ENCODE results near the gene HCFC2.

The HCFC2 gene

DNA sequence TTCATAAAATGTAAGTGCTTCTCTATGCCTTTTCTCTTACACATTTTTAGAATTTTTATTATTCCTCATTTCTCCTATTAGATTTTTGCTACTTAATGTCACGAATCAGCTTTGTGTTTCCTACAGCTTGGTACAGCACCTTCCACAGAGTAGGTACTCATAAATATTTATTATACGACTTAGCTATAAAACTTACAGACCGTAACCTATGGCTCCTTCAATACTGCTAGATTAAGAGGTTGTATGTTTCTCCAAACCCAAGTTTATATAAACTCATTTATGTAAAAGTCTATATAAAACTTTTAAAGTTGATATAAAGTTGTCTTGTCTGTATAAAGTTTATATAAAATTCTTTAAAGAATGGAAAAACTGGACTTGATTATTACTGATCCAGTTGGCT lies 62.2 kb downstream of the HCFC2 start:
- no peak for DNase-seq

- DNase-seq, result no peak
These were observed 66.4 kb downstream of the HCFC2 start for GRCh38 chr12:104130760-104131159.

DNA sequence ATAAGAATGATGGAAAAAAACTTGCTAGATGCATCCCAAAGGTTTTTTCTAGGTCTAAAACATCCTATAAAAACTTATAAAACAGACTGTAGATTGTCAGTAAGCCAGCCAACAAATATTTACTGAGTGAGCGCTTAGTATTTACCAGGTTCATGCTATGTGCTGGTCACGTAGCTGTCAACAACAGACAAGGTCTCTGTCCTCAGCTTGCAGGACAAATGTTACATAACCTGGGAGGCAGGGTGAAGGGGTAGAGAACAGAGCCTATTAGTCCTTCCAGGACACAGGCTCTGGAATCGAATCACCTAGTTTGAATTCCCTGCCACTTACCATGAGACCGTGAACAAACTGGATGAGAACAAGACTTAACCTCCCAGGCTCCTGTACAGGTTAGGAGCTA lies 67.3 kb downstream of the HCFC2 start:
- DNase-seq, result no peak

DNA sequence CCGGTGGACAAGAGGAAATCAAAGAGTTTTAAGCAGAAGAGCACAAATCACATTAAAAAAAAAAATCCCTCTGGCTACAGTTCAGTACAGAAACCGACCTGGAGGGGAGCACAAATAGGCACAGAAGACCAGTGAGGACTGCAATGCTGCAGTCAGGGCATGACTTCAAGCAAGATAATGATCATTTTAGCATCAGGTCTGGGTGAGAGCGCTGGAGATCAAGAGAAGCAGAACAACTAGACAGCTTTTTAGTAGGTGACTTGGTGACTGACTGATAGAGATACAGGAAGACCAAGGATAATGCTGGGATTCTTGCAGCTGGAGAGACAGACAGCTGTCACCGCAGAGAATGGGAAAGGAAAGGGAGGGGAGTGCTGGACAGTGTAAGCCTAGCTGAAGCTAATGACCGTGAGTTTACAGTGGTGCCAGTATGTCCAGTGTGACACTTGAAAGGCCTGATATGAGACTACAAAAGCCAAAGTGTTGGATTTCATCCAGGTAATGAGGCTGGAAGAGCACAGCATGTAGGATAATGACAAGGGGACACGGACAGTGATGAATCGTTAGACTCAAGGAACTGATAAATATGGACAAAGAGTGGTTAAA lies 68.1 kb downstream of the HCFC2 start:
- DNase-seq, result no peak

GRCh38 chr12:104133321-104133720 lies 69.0 kb downstream of the HCFC2 start:
- no peak for DNase-seq

GRCh38 chr12:104133866-104134265 lies 69.5 kb downstream of the HCFC2 start:
- DNase-seq, result no peak

- no peak for DNase-seq
These were observed 70.6 kb downstream of the HCFC2 start for GRCh38 chr12:104134882-104135281.

GRCh38 chr12:104136577-104136976 lies 72.2 kb downstream of the HCFC2 start:
- no peak for DNase-seq

- DNase-seq, result peak; percentile 63
These were observed 72.9 kb downstream of the HCFC2 start for GRCh38 chr12:104137001-104137901.

DNA sequence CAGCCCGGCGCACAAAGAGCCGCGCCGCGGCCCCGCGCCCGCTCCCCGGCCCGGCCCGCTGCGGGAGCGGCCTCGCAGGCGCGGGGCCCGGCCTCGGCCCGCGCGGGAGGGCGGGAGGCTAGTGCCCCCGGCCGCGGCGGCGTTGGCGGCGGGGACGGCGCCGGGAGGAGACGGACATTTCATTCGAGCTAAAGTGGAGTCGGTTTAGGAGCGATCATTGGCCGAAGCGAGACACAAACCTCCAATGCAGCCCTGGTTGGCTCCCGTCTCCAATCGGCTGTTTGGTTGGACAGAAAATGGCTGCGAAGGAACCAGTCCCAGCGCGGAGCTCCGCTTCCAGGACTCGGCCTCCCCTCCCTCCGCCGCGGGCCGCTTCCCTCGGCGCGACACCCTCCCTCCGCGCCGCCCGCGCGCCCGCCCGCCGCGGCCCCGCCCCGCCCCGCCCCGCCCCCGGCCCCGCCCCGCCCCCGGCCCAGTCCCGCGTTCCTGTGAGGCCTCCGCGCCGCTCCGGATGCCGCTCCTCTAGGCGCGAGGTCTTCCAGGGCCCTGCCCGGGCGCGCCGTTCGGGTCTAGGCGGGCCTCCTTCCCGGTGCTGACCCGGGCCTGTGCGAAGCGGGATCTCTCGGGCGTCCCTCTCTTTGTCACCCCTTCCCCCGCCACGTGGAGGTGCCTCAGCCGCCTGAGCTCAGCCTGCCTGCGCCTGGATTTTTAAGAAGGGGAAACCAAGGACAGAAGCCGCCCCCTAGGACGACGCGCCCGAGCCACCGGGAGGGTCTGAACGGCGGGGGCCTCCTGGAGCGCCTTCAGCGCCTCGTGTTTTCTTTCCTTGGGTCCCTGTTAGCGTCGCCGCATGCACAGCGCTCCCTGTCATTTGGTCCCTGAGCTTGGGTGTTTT lies 73.8 kb downstream of the HCFC2 start, which contains the start of gene NFYB:
Gene NFYB (minus strand): TSS at position 309 of the 895 bp plus-strand sequence. CDS start 2,757 bp downstream, outside the sequence.
- DNase-seq, result peak; percentile 96

DNA sequence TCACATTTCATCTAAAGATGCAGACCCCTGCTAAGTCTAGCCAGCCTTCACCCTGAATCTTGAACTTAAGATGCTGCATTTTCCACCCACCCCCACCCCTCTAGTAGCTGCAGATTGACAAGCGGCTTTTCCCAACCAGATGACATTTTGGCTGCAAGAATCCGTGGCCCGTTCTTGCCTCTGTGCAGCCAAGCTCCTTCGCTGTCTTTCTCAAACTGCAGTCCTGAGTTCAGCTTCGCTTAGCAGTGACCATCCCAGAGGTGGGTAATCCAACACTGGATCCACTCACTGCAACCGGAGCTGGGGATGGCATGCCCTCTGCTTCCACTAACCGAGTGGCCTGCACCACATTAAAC lies 74.4 kb downstream of the HCFC2 start:
- DNase-seq, result no peak

GRCh38 chr12:104142543-104142942 lies 78.2 kb downstream of the HCFC2 start:
- no peak for DNase-seq

DNA sequence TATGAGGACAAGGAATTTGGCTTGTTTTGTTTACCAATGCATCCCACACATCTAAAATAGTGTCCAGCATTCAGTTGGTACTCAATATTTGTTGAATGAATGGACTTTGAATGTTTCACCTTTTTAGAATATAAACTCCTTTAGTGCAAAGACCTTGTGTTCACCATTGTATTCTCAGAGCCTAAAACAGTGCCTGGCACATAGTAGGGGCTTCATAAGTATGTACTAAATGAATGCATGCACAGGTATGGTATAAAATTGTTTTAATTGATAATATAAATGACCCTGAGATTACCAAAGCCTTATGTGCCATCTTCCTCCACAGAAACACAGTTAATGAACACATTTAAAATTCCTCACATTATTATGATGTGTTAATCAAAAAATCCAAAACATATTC lies 78.7 kb downstream of the HCFC2 start:
- no peak for DNase-seq

DNA sequence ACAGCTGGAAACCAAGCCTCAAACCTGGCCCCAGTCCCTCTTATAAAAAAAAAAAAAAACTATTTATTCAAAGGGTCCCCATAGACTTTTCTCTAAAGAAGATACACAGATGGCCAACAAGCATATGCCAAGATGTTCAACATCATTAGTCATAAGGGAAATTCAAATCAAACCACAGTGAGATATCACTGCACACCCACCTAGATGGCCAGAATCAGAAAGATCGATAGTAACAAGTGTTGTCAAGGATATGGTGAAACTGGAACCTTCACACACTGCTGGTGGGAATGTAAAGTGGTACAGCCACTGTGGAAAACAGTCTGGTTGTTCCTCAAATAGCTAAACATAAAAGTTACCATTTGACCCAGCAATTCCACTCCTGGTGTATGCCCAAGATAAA lies 79.6 kb downstream of the HCFC2 start:
- DNase-seq, result no peak

DNA sequence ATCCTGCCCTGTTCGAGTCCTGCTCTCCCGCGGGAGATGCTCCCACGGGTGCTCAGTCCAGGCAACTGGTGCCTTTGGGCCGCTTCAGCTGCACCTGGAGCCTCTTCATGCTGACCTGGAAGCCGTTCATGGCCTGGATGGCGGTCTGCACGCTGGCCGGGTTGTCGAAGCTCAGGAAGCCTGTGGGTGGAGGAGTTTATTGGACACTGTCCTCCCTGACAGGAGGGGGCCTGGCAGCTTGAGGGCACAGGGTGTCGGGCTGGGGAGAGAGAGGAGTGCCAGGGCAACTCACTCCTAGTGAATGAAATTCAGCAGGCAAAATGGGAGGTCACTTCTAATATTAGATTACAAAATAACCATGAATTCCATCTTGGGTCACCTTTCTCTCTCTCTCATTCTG lies 83.0 kb downstream of the HCFC2 start:
- no peak for DNase-seq

DNA sequence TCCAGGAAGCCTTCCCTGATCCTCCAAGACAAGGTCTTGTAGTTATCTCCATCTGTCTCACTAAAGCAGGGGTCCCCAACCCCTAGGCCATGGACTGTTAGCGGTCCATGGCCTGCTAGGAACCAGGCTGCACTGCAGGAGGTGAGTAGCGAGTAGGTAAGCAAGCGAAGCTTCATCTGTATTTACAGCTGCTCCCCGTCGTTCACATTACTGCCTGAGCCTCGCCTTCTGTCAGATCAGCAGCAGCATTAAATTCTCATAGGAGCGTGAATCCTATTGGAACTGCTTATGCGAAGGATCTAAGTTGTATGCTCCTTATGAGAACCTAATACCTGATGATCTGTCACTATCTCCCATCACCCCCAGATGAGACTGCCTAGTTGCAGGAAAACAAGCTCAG lies 86.1 kb downstream of the HCFC2 start:
- no peak for DNase-seq

DNA sequence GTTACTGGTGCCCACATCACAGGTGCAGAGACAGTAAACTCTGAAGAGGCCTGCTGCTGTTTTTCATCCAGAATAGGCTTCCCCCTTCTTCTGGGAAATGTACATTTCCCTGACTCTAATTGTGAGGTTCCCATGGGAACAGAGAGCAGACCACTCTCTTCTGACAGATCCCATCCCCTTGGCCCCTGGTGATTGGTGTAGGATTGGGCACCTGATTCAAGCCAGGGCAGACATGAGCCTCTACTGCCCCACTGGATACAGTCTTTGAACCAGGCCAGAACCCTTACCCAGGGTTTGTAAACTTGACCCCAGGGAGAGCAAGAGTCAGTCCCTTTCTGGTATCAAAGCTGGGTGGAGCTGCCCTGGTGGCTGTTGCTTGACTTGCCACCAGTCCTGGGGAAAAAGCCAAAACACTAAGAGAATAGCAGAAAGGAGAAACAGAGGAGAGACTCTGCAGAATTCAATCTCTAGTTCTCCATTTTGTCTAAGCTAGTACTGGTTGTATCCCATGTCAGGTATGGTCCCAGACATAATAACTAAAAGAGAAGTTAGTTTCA lies 88.4 kb downstream of the HCFC2 start:
- DNase-seq, result no peak

- DNase-seq, result no peak
These were observed 90.0 kb downstream of the HCFC2 start for GRCh38 chr12:104154286-104154685.

- DNase-seq, result no peak
These were observed 90.5 kb downstream of the HCFC2 start for GRCh38 chr12:104154806-104155205.
